Gastrocnemius medialis (tissue), 4 donors: Measurements from ENCODE around the gene TMEM119. TPM values are rescaled to one million over a fixed set of nuclear protein-coding genes. Genes with fewer than 3 reads are reported as not detected.

Experiments
- ATAC-seq, 2 donors: fragments of 150-250 bp; one replicate each; pipeline ENCODE4 v1.9.1; 2016
- DNase-seq, 2 donors: peaks; one replicate each; pipeline ENCODE4 v3.0.0-alpha.2; 2019
- H3K27ac ChIP-seq, 4 donors: fragments of 200-600 bp; sonication (generic); 1 replicate in 1 of 4; 2 replicates in 3 of 4; pipeline ENCODE4 v1.5.1; 2016 to 2018; ENCODE audit warnings: mild to moderate bottlenecking in 2 of 4, moderate library complexity in 1 of 4
- H3K27me3 ChIP-seq, 3 donors: fragments of 200-600 bp; sonication (generic) in 2 of 3; 1 replicate in 1 of 3; 2 replicates in 2 of 3; pipeline versions ENCODE4 v1.5.1 to v1.6.0; 2016 to 2019; ENCODE audit warnings: mild to moderate bottlenecking in 1 of 3, moderate library complexity in 1 of 3
- H3K36me3 ChIP-seq, 2 donors: fragments of 200-600 bp; sonication (generic) in 1 of 2; one replicate each; pipeline ENCODE4 v1.5.1; 2017 to 2018
- H3K4me1 ChIP-seq, 2 donors: fragments of 200-600 bp; sonication (generic) in 1 of 2; one replicate each; pipeline ENCODE4 v1.5.1; 2016 to 2017; ENCODE audit warnings: mild to moderate bottlenecking in 2 of 2
- H3K4me3 ChIP-seq, 4 donors: fragments of 200-600 bp; sonication (generic) in 3 of 4; 1 replicate in 1 of 4; 2 replicates in 3 of 4; pipeline ENCODE4 v1.5.1; 2016 to 2019; ENCODE audit warnings: mild to moderate bottlenecking in 2 of 4
- H3K9me3 ChIP-seq, 3 donors: fragments of 200-600 bp; sonication (generic) in 2 of 3; 1 replicate in 1 of 3; 2 replicates in 2 of 3; pipeline ENCODE4 v1.5.1; 2016 to 2019
- POLR2A ChIP-seq, 2 donors: fragments of 450-650 bp; IDR thresholded peaks; one replicate each; pipeline ENCODE4 v1.6.1; 2017; ENCODE audit warnings: antibody characterized with exemption in 2 of 2, mild to moderate bottlenecking in 2 of 2, moderate library complexity in 2 of 2
- in situ Hi-C, 4 donors: fragments of 200-750 bp; cut with MboI; loops; one replicate each; pipeline versions ENCODE4 v1.15.0 to v1.8.0; 2017; ENCODE audit warnings: low sequenced_read_pairs in 4 of 4
- intact Hi-C: fragments of 100-400 bp; cut with DNase I; formaldehyde crosslinking; loops from one replicate; pipeline ENCODE4 v1.15.1; 2023; ENCODE audit warnings: low total_unique reads
- total RNA-seq, 4 donors: library from RNA; depleted of rRNA; stranded (reverse); fragments of >200 nt; gene quantifications; one replicate each; pipeline versions ENCODE4 v1.1.0 to v1.2.3, GENCODE V29; 2016
- TF ChIP-seq, protein P1 (sequence below), 5 experiments: fragments of 450-650 bp in 3 of 5; fragments of 200-600 bp in 2 of 5; sonication (generic) in 2 of 5; IDR thresholded peaks in 4 of 5; conservative IDR thresholded peaks in 1 of 5; 1 replicate in 4 of 5; 2 replicates in 1 of 5; pipeline ENCODE4 v1.5.1; 2016 to 2019; ENCODE audit warnings: antibody characterized with exemption in 5 of 5, mild to moderate bottlenecking in 3 of 5, moderate library complexity in 3 of 5

Gene TMEM119
- total RNA-seq, 4 donors from 2014 or later = 0.85 TPM; not detected in 3

DNA sequence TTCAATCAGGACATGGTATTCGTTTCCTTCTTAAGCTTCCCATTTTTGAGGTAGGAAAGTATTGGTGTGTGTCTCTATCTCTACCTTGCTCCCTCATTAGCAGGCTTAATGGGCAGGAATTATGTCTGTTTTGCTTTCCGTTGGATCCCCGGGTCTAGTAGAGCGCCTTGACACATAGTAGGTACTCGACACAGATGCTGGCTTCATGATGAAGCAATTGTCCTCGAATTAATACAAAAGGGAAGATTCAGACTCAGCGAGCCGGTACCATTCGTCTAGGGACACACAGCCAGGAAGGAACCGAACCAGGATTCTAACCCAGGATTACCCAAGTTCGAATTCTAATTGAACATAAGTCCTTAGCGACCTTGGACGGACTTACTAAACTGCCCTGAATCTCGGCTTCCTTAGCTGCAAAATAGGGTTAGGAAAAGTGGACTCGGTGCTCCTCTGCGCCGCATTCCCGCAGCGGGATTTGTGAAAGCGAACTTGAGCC is 36.0 kb downstream of the TMEM119 start:
- in situ Hi-C loops = loop anchor here (5.0 to 25.0 kb wide), 5 partner anchors 55 to 533 kb away; partner anchors contain the start of genes ALKBH2 (in 4 of the 4), UNG (in 4 of the 4) and SSH1 (in 1 of the 4)
- TF ChIP-seq, protein P1, sequence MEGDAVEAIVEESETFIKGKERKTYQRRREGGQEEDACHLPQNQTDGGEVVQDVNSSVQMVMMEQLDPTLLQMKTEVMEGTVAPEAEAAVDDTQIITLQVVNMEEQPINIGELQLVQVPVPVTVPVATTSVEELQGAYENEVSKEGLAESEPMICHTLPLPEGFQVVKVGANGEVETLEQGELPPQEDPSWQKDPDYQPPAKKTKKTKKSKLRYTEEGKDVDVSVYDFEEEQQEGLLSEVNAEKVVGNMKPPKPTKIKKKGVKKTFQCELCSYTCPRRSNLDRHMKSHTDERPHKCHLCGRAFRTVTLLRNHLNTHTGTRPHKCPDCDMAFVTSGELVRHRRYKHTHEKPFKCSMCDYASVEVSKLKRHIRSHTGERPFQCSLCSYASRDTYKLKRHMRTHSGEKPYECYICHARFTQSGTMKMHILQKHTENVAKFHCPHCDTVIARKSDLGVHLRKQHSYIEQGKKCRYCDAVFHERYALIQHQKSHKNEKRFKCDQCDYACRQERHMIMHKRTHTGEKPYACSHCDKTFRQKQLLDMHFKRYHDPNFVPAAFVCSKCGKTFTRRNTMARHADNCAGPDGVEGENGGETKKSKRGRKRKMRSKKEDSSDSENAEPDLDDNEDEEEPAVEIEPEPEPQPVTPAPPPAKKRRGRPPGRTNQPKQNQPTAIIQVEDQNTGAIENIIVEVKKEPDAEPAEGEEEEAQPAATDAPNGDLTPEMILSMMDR (IDR thresholded peaks at IDR 0.05 in 4 of 5, conservative IDR thresholded peaks at IDR 0.05 in 1 of 5) = no peak
- no peak for TF ChIP-seq POLR2A (IDR thresholded peaks at IDR 0.05)
- ATAC-seq = peak; percentile 6 to 8

DNA sequence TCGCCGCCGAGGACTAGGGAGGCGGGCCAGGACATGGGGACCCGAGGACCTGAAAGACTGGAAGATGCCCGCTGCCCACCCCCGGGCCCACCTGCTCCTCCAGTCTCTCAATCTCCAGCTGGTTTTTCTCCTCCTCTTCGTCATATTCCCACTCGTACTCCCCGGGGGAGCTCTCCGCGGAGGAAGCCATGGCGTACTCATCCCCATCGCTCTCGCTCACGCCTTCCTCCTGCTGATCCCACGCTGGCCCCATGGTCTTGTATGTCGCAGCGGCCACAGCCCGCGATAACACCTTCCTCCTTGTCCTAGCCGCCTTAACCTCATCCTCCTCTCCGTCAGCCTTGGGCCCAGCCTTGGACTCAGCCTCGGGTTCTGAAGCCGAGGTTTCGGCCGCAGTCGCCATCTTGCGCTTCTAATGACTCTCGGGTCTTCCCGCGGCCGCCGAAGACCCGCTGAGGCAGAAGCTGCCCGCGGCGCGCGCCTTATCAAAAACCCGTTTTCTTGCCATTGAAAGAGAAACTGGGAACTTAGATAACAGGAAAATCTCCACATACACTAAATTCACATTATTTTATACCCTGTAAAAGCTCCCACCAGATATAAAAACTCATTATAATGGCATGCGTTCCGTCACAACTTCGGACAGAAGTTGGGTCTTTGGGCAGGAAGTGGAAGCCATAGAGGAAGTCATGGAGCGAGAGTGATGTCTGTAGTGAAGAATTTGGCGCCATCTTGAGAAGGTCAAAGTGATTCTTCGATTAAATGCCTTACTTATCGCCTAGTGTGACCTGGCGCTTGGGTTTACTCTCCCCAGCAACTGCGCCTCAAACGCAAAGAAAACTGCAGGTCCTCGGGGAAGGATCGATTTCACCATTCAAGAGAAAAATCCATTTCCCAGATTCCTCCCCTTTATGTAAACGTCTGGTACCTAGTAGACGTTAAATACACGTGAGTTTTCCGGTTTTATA is 36.8 kb downstream of the TMEM119 start, which contains the start of gene SART3:
TSS of gene SART3 (minus strand) at position 422 of the 968 bp plus-strand sequence. CDS start at position 403, 19 bp downstream.
- in situ Hi-C loops (loop anchor here (5.0 to 25.0 kb wide), 5 partner anchors 56 to 534 kb away; partner anchors contain the start of genes ALKBH2 (in 4 of the 4), UNG (in 4 of the 4) and SSH1 (in 1 of the 4)), intact Hi-C loops (loop anchor here (5.0 kb wide), 3 partner anchors 171 to 491 kb away; partner anchors contain the start of genes CORO1C and USP30)
- Histone ChIP-seq H3K27ac (peak within 1 kb of the TSS; percentile 92 to 97 (median 96)), H3K4me1 (peaks cover 62 to 64% of the 10 kb centered on the region in 2 donors), H3K36me3 (peaks cover 0 to 25% of the 10 kb centered on the region in 2 donors), H3K4me3 (peak within 1 kb of the TSS; percentile 90 to 100 (median 94)), H3K9me3 (no peaks in the 10 kb centered on the region), H3K27me3 (no peaks in the 10 kb centered on the region)
- ATAC-seq (peak; percentile 69 to 73), DNase-seq (peak; percentile 49 to 68)
- TF ChIP-seq, protein P1 (IDR thresholded peaks at IDR 0.05 in 4 of 5, conservative IDR thresholded peaks at IDR 0.05 in 1 of 5) = no peak
- peak in 1 of 2 donors; percentile 69 for TF ChIP-seq POLR2A (IDR thresholded peaks at IDR 0.05)

More for the DNA sequence above, 36.0 kb downstream of the TMEM119 start:
- H3K9me3 ChIP-seq = no peaks in the 10 kb centered on the region
- DNase-seq = no peak
- peaks cover 0 to 33% of the 10 kb centered on the region in 2 donors for H3K36me3 ChIP-seq
- no peaks in the 10 kb centered on the region for H3K27me3 ChIP-seq
- H3K4me3 ChIP-seq = peak overlapping the region; percentile 90 to 100 (median 94)
- intact Hi-C loops = loop anchor here (1.0 to 5.0 kb wide), 6 partner anchors 47 to 490 kb away; partner anchors contain the start of genes CORO1C, FICD, SSH1 and USP30
- H3K27ac ChIP-seq = peak overlapping the region; percentile 92 to 97 (median 96)
- H3K4me1 ChIP-seq = peaks cover 60 to 62% of the 10 kb centered on the region in 2 donors

DNA sequence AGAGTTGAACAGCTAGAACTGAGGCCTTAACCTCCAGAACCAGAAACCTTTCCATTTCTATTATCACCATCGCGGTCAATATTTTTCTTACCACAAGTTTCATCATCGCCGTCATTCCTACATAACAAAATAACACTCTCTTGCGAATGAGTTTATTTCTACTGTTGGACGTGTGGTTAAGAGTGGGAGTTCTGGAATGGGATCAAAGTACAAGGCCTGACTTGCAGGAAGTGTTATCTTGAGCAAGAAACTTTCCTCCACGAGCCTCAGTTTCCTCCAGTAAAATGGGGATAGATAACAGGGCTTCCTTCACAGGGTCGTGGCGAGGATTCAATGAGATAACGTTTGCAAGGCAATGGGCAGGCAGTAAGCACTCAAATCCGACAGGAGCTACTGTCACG is 37.6 kb downstream of the TMEM119 start:
- H3K27ac ChIP-seq = peak overlapping the region; percentile 92 to 97 (median 96)
- peaks cover 0 to 19% of the 10 kb centered on the region in 2 donors for H3K36me3 ChIP-seq
- ATAC-seq = no peak
- no peaks in the 10 kb centered on the region for H3K9me3 ChIP-seq
- TF ChIP-seq, protein P1 (IDR thresholded peaks at IDR 0.05 in 4 of 5, conservative IDR thresholded peaks at IDR 0.05 in 1 of 5) = no peak
- TF ChIP-seq POLR2A (IDR thresholded peaks at IDR 0.05) = no peak
- no peaks in the 10 kb centered on the region for H3K27me3 ChIP-seq
- intact Hi-C loops (loop anchor here (5.0 kb wide), 3 partner anchors 172 to 492 kb away; partner anchors contain the start of genes CORO1C and USP30), in situ Hi-C loops (loop anchor here (5.0 to 25.0 kb wide), 5 partner anchors 57 to 534 kb away; partner anchors contain the start of genes ALKBH2 (in 4 of the 4), UNG (in 4 of the 4) and SSH1 (in 1 of the 4))
- H3K4me3 ChIP-seq = peak overlapping the region; percentile 90 to 100 (median 94)
- DNase-seq = no peak
- H3K4me1 ChIP-seq = peaks cover 62 to 64% of the 10 kb centered on the region in 2 donors

DNA sequence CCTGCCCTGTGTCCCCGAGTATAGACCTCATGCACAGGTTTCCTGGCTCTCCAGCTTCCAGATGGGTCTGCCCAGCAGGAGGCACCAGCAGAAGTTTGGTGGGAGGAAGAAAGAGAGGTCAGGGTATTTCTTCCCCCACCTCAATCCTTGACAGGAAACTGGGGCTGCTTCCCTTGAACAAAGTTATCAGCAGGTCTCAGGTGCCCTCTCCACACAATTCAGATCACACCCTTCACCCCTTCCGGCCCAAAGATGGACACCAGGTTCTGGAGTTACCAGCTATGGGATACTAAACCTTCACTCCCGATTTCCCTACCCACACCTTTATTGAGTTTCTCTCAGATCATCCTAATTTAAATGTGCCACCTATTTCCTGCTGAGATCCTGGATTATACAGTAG is 38.1 kb downstream of the TMEM119 start:
- H3K36me3 ChIP-seq = peaks cover 0 to 13% of the 10 kb centered on the region in 2 donors
- TF ChIP-seq, protein P1 (IDR thresholded peaks at IDR 0.05 in 4 of 5, conservative IDR thresholded peaks at IDR 0.05 in 1 of 5) = no peak
- no peak for TF ChIP-seq POLR2A (IDR thresholded peaks at IDR 0.05)
- intact Hi-C loops (loop anchor here (5.0 kb wide), 3 partner anchors 173 to 493 kb away; partner anchors contain the start of genes CORO1C and USP30), in situ Hi-C loops (loop anchor here (5.0 to 25.0 kb wide), 5 partner anchors 58 to 535 kb away; partner anchors contain the start of genes ALKBH2 (in 4 of the 4), UNG (in 4 of the 4) and SSH1 (in 1 of the 4))
- peaks cover 58 to 65% of the 10 kb centered on the region in 2 donors for H3K4me1 ChIP-seq
- no peaks in the 10 kb centered on the region for H3K9me3 ChIP-seq
- peak overlapping the region in 3 of 4 donors; percentile 92 to 97 (median 97) for H3K27ac ChIP-seq
- no peaks in the 10 kb centered on the region for H3K27me3 ChIP-seq
- DNase-seq (no peak), ATAC-seq (no peak)
- H3K4me3 ChIP-seq = peak overlapping the region; percentile 90 to 100 (median 94)
